ENCODE results near the gene MC1R. TPM values are rescaled to one million over a fixed set of nuclear protein-coding genes. Genes with fewer than 3 reads are reported as not detected.
A peak's percentile ranks its signal among the peaks of the same experiment; 100 is the strongest.

MC1R gene
- polyA plus RNA-seq, 2 of the 4 experiments (the other 2 are of a cell fraction), result 7.4 to 8.0 TPM

- no peak for TF ChIP-seq NR3C1 (IDR thresholded peaks at IDR 0.05)
- TF ChIP-seq EHF (CRISPR knock-in tag; IDR thresholded peaks at IDR 0.05), result no peak
- no peak for TF ChIP-seq KDM5A (IDR thresholded peaks at IDR 0.05)
- peak in 1 of 2 experiments; percentile 29; a peak in 1 of 4 replicates for TF ChIP-seq CEBPB (IDR thresholded peaks at IDR 0.05)
- TF ChIP-seq PBX3 (IDR thresholded peaks at IDR 0.05), result peak; percentile 49; the same call in 1 of the 2 replicates
- TF ChIP-seq HES2 (IDR thresholded peaks at IDR 0.05), result no peak
- no peak for TF ChIP-seq CBX8 (IDR thresholded peaks at IDR 0.05)
- TF ChIP-seq BHLHE40 (IDR thresholded peaks at IDR 0.05; ENCODE audit: low read depth, low read length), result no peak
- TF ChIP-seq MAX (IDR thresholded peaks at IDR 0.05), result no peak
- no peak for TF ChIP-seq KDM1A (IDR thresholded peaks at IDR 0.05; ENCODE audit: low read depth)
- no peak for TF ChIP-seq MAFK (IDR thresholded peaks at IDR 0.05; ENCODE audit: partially characterized antibody)
- TF ChIP-seq FOSL2 (IDR thresholded peaks at IDR 0.05), result no peak
- TF ChIP-seq FOSL2 (CRISPR knock-in tag; IDR thresholded peaks at IDR 0.05), result peak; percentile 17; the same call in 1 of the 2 replicates
- no peak for TF ChIP-seq EP300 (IDR thresholded peaks at IDR 0.05)
- TF ChIP-seq TP53 (CRISPR knock-in tag; IDR thresholded peaks at IDR 0.05), result no peak
- peak; percentile 96 for TF ChIP-seq PHF8 (IDR thresholded peaks at IDR 0.05; ENCODE audit: borderline replicate concordance, low read depth)
- no peak for TF ChIP-seq CHD4 (IDR thresholded peaks at IDR 0.05; ENCODE audit: borderline replicate concordance)
- TF ChIP-seq ZSCAN20 (CRISPR knock-in tag; IDR thresholded peaks at IDR 0.05), result no peak
- peak; percentile 99 for TF ChIP-seq POLR2A (IDR thresholded peaks at IDR 0.05; ENCODE audit: low read length)
- TF ChIP-seq USF2 (IDR thresholded peaks at IDR 0.05), result no peak
- no peak for TF ChIP-seq FOXS1 (CRISPR knock-in tag; IDR thresholded peaks at IDR 0.05)
- TF ChIP-seq E2F6 (IDR thresholded peaks at IDR 0.05; ENCODE audit: borderline replicate concordance, low read depth), result 0 out of 2 replicates have a peak, but pooled peaks have one; percentile 38
- no peak for TF ChIP-seq ZFP36 (IDR thresholded peaks at IDR 0.05; ENCODE audit: borderline replicate concordance, partially characterized antibody)
- TF ChIP-seq BCL3 (IDR thresholded peaks at IDR 0.05), result peak; percentile 99
- TF ChIP-seq HOXB5 (CRISPR knock-in tag; IDR thresholded peaks at IDR 0.05), result no peak
- no peak for TF ChIP-seq EHMT2 (IDR thresholded peaks at IDR 0.05; ENCODE audit: low read depth)
These were observed 4.4 kb downstream of the MC1R start, which contains the start of gene TUBB3 (continued) for GRCh38 chr16:89922884-89923639.

All from A549 (cell line).